ENCODE data around the gene SWAP70.

SWAP70 gene

GRCh38 chr11:9688716-9689511, 25.0 kb downstream of the SWAP70 start:
- no peak for TF ChIP-seq CTCF (IDR thresholded peaks at IDR 0.05; ENCODE audit: poor library complexity, severe bottlenecking)
- H3K4me1 ChIP-seq (ENCODE audit: insufficient read depth, poor library complexity, severe bottlenecking): peaks cover 32% of the 10 kb centered on the region
- H3K4me3 ChIP-seq (ENCODE audit: severe bottlenecking): no peak overlapping the region
- H3K9me3 ChIP-seq (ENCODE audit: severe bottlenecking): no peaks in the 10 kb centered on the region
- DNase-seq (ENCODE audit: low spot score) (no peak), ATAC-seq (ENCODE audit: low read depth) (peak; percentile 81)
- no peaks in the 10 kb centered on the region for H3K27me3 ChIP-seq (ENCODE audit: insufficient read depth, poor library complexity, severe bottlenecking)
- H3K36me3 ChIP-seq (ENCODE audit: low read depth): no peaks in the 10 kb centered on the region
- peak overlapping the region; percentile 54 for H3K27ac ChIP-seq (ENCODE audit: poor library complexity, severe bottlenecking)

- TF ChIP-seq CTCF (IDR thresholded peaks at IDR 0.05; ENCODE audit: poor library complexity, severe bottlenecking): no peak
- H3K27me3 ChIP-seq (ENCODE audit: insufficient read depth, poor library complexity, severe bottlenecking): no peaks in the 10 kb centered on the region
- H3K4me3 ChIP-seq (ENCODE audit: severe bottlenecking): no peak overlapping the region
- no peak for ATAC-seq (ENCODE audit: low read depth)
- H3K27ac ChIP-seq (ENCODE audit: poor library complexity, severe bottlenecking): peak overlapping the region; percentile 54
- H3K4me1 ChIP-seq (ENCODE audit: insufficient read depth, poor library complexity, severe bottlenecking): peaks cover 35% of the 10 kb centered on the region
- DNase-seq (ENCODE audit: low spot score): no peak
- H3K36me3 ChIP-seq (ENCODE audit: low read depth): peaks cover 6% of the 10 kb centered on the region
- no peaks in the 10 kb centered on the region for H3K9me3 ChIP-seq (ENCODE audit: severe bottlenecking)
These were observed 25.8 kb downstream of the SWAP70 start for GRCh38 chr11:9689721-9690120.

- no peak for TF ChIP-seq CTCF (IDR thresholded peaks at IDR 0.05; ENCODE audit: poor library complexity, severe bottlenecking)
- DNase-seq (ENCODE audit: low spot score): no peak
- peak; percentile 80 for ATAC-seq (ENCODE audit: low read depth)
- no peaks in the 10 kb centered on the region for H3K27me3 ChIP-seq (ENCODE audit: insufficient read depth, poor library complexity, severe bottlenecking)
- H3K36me3 ChIP-seq (ENCODE audit: low read depth): peaks cover 25% of the 10 kb centered on the region
- H3K4me1 ChIP-seq (ENCODE audit: insufficient read depth, poor library complexity, severe bottlenecking): peaks cover 35% of the 10 kb centered on the region
- no peaks in the 10 kb centered on the region for H3K9me3 ChIP-seq (ENCODE audit: severe bottlenecking)
- H3K4me3 ChIP-seq (ENCODE audit: severe bottlenecking): no peak overlapping the region
- H3K27ac ChIP-seq (ENCODE audit: poor library complexity, severe bottlenecking): peak overlapping the region; percentile 46
These were observed 28.0 kb downstream of the SWAP70 start for GRCh38 chr11:9691865-9692264.

GRCh38 chr11:9692691-9693090, 28.8 kb downstream of the SWAP70 start:
- Histone ChIP-seq H3K27me3 (ENCODE audit: insufficient read depth, poor library complexity, severe bottlenecking) (no peaks in the 10 kb centered on the region), H3K4me1 (ENCODE audit: insufficient read depth, poor library complexity, severe bottlenecking) (peaks cover 35% of the 10 kb centered on the region), H3K27ac (ENCODE audit: poor library complexity, severe bottlenecking) (no peak overlapping the region), H3K4me3 (ENCODE audit: severe bottlenecking) (no peak overlapping the region), H3K36me3 (ENCODE audit: low read depth) (peaks cover 27% of the 10 kb centered on the region), H3K9me3 (ENCODE audit: severe bottlenecking) (no peaks in the 10 kb centered on the region)
- TF ChIP-seq CTCF (IDR thresholded peaks at IDR 0.05; ENCODE audit: poor library complexity, severe bottlenecking): no peak
- ATAC-seq (ENCODE audit: low read depth) (no peak), DNase-seq (ENCODE audit: low spot score) (no peak)
